AG04450 (cell line): ENCODE measurements around the gene BTAF1. TPM values are rescaled to one million over a fixed set of nuclear protein-coding genes. Genes with fewer than 3 reads are reported as not detected.
A peak's percentile ranks its signal among the peaks of the same experiment; 100 is the strongest.

Experiments
- CTCF ChIA-PET: fragments of 300-600, 350-600 bp; formaldehyde crosslinking; extraction: SDS; loops from one replicate; lab custom pipeline; 2022; ENCODE audit warnings: antibody characterized with exemption, inconsistent platforms; lab: Charles Lee
- POLR2A ChIA-PET: fragments of 350-600 bp; formaldehyde crosslinking; extraction: SDS; loops from one replicate; lab custom pipeline; 2021; ENCODE audit warnings: antibody characterized with exemption, inconsistent platforms; lab: Yijun Ruan, JAX
- DNase-seq: peaks from one replicate; pipeline ENCODE4 v3.0.0-alpha.2; 2011; ENCODE audit warnings: low read depth, low spot score
- H3K27ac ChIP-seq: one replicate; pipeline ENCODE4 v1.5.1; 2012; ENCODE audit warnings: low read depth, low read length, control low read depth
- H3K27me3 ChIP-seq: one replicate; pipeline ENCODE4 v1.6.0; 2012; ENCODE audit warnings: low read length; ENCODE audit not compliant: control insufficient read depth, insufficient read depth
- H3K4me3 ChIP-seq: 2 replicates; pipeline ENCODE4 v1.5.1; 2011; ENCODE audit warnings: mild to moderate bottlenecking, low read depth, low read length, control low read depth
- H3K9me3 ChIP-seq: 2 replicates; pipeline ENCODE4 v1.5.1; 2012; ENCODE audit warnings: low read length; ENCODE audit not compliant: control insufficient read depth, insufficient read depth
- polyA plus RNA-seq: library from polyadenylated mRNA; depleted of rRNA; stranded (reverse); fragments of >200 nt; gene quantifications from 2 replicates; pipeline ENCODE4 v1.2.3, GENCODE V29; 2011
- TF ChIP-seq, protein P1 (sequence below): IDR thresholded peaks from 2 replicates; pipeline ENCODE4 v1.5.1; 2011; ENCODE audit warnings: low read depth, low read length, control low read depth, inconsistent platforms

Gene BTAF1
- polyA plus RNA-seq, 1 experiment, result 35.0 TPM

GRCh38 chr10:92064506-92064905 is 140.9 kb downstream of the BTAF1 start:
- no peaks in the 10 kb centered on the region for H3K27me3 ChIP-seq
- POLR2A ChIA-PET, result no interaction called here
- CTCF ChIA-PET, result no interaction called here
- no peak for DNase-seq
- no peaks in the 10 kb centered on the region for H3K9me3 ChIP-seq
- H3K4me3 ChIP-seq, result no peak overlapping the region
- TF ChIP-seq, protein P1, sequence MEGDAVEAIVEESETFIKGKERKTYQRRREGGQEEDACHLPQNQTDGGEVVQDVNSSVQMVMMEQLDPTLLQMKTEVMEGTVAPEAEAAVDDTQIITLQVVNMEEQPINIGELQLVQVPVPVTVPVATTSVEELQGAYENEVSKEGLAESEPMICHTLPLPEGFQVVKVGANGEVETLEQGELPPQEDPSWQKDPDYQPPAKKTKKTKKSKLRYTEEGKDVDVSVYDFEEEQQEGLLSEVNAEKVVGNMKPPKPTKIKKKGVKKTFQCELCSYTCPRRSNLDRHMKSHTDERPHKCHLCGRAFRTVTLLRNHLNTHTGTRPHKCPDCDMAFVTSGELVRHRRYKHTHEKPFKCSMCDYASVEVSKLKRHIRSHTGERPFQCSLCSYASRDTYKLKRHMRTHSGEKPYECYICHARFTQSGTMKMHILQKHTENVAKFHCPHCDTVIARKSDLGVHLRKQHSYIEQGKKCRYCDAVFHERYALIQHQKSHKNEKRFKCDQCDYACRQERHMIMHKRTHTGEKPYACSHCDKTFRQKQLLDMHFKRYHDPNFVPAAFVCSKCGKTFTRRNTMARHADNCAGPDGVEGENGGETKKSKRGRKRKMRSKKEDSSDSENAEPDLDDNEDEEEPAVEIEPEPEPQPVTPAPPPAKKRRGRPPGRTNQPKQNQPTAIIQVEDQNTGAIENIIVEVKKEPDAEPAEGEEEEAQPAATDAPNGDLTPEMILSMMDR, result no peak
- H3K27ac ChIP-seq, result no peak overlapping the region

- no peak overlapping the region for H3K27ac ChIP-seq
- ChIA-PET POLR2A (no interaction called here), CTCF (no interaction called here)
- no peak for DNase-seq
- no peak overlapping the region for H3K4me3 ChIP-seq
- H3K9me3 ChIP-seq, result no peaks in the 10 kb centered on the region
- TF ChIP-seq, protein P1, result no peak
- no peaks in the 10 kb centered on the region for H3K27me3 ChIP-seq
Measured at GRCh38 chr10:92066386-92066785, 142.8 kb downstream of the BTAF1 start.

DNA sequence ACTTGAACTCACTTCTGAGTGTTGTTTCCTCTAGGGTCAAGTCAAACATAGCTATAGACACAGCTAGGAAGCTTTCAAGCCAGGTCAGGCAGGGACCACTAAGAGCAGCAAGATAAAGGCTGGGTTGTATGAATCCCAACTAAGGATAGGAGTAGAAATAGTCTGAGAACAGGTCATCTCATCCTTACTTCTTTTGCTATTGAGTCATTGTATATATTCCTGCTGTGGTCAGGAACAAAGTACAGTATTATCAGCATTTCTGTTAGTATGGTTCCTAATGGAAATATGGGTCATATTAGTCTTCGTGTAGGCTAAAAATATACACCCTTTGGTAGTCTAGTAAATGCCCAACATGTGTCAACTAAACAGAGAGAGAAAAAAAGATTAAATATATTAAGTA is 145.3 kb downstream of the BTAF1 start:
- TF ChIP-seq, protein P1, result no peak
- no peak overlapping the region for H3K4me3 ChIP-seq
- POLR2A ChIA-PET, result no interaction called here
- H3K27ac ChIP-seq, result no peak overlapping the region
- CTCF ChIA-PET, result no interaction called here
- DNase-seq, result peak; percentile 37
- H3K9me3 ChIP-seq, result no peaks in the 10 kb centered on the region
- no peaks in the 10 kb centered on the region for H3K27me3 ChIP-seq

- ChIA-PET CTCF (interaction anchor here (0.6 to 2.0 kb wide), 5 partner anchors 11 to 346 kb away, joined by 3 to 9 read pairs (median 4); no protein-coding TSS in a partner anchor), POLR2A (no interaction called here)
- H3K9me3 ChIP-seq, result no peaks in the 10 kb centered on the region
- TF ChIP-seq, protein P1, result peak; percentile 21
- DNase-seq, result no peak
- no peak overlapping the region for H3K4me3 ChIP-seq
- no peak overlapping the region for H3K27ac ChIP-seq
- no peaks in the 10 kb centered on the region for H3K27me3 ChIP-seq
Measured at GRCh38 chr10:92074126-92074887, 150.7 kb downstream of the BTAF1 start.

GRCh38 chr10:92075829-92076228 is 152.3 kb downstream of the BTAF1 start:
- H3K27me3 ChIP-seq, result no peaks in the 10 kb centered on the region
- POLR2A ChIA-PET, result no interaction called here
- H3K27ac ChIP-seq, result no peak overlapping the region
- no peaks in the 10 kb centered on the region for H3K9me3 ChIP-seq
- CTCF ChIA-PET, result interaction anchor here (1.3 to 2.0 kb wide), 2 partner anchors 12 to 344 kb away, joined by 4 to 9 read pairs; no protein-coding TSS in a partner anchor
- no peak for DNase-seq
- no peak overlapping the region for H3K4me3 ChIP-seq
- TF ChIP-seq, protein P1, result no peak
